GM12878 (cell line): ENCODE measurements around the gene GRAMD2B. TPM values are rescaled to one million over a fixed set of nuclear protein-coding genes. Genes with fewer than 3 reads are reported as not detected.

Source experiments
- BCL11A ChIP-seq: IDR thresholded peaks from 2 replicates; pipeline ENCODE4 v1.6.1; 2011; ENCODE audit warnings: low read depth, low read length
- ESRRA ChIP-seq: IDR thresholded peaks from 2 replicates; pipeline ENCODE4 v1.6.1; 2012; ENCODE audit warnings: mild to moderate bottlenecking, low read length, improper control_type of control experiment
- GABPA ChIP-seq: IDR thresholded peaks from 2 replicates; pipeline ENCODE4 v1.6.1; 2014; ENCODE audit warnings: antibody characterized with exemption, low read depth, mild to moderate bottlenecking, inconsistent platforms
- MTA2 ChIP-seq: fragments of 450-650 bp; IDR thresholded peaks from 2 replicates; pipeline ENCODE4 v1.6.1; 2016; ENCODE audit warnings: low read depth, mild to moderate bottlenecking, moderate library complexity
- MTA3 ChIP-seq: IDR thresholded peaks from 2 replicates; pipeline ENCODE4 v1.6.1; 2012; ENCODE audit warnings: low read length, inconsistent platforms, borderline replicate concordance
- NFYB ChIP-seq: IDR thresholded peaks from 2 replicates; pipeline ENCODE4 v1.6.1; 2011; ENCODE audit warnings: low read depth, mild to moderate bottlenecking, low read length, improper control_type of control experiment, moderate library complexity; ENCODE audit not compliant: insufficient read depth
- PAX5 ChIP-seq: IDR thresholded peaks from 2 replicates; pipeline ENCODE4 v1.6.1; 2011; ENCODE audit warnings: low read depth, low read length, borderline replicate concordance
- POLR2AphosphoS2 ChIP-seq: IDR thresholded peaks from 2 replicates; pipeline ENCODE4 v1.6.1; 2011; ENCODE audit warnings: low read depth, mild to moderate bottlenecking, low read length, improper control_type of control experiment, moderate library complexity
- RAD51 ChIP-seq: fragments of 450-650 bp; IDR thresholded peaks from 2 replicates; pipeline ENCODE4 v1.6.1; 2016; ENCODE audit warnings: moderate library complexity, mild to moderate bottlenecking, inconsistent platforms
- RB1 ChIP-seq: fragments of 450-650 bp; formaldehyde crosslinking; IDR thresholded peaks from 2 replicates; pipeline ENCODE4 v1.6.1; 2017; ENCODE audit warnings: mild to moderate bottlenecking, borderline replicate concordance
- RBBP5 ChIP-seq: fragments of 200-600 bp; sonication (generic); conservative IDR thresholded peaks from 2 replicates; pipeline ENCODE4 v1.6.1; 2016
- RFX5 ChIP-seq: IDR thresholded peaks from 2 replicates; pipeline ENCODE4 v1.6.1; 2011; ENCODE audit warnings: low read depth, low read length, improper control_type of control experiment
- SIX5 ChIP-seq: IDR thresholded peaks from 2 replicates; pipeline ENCODE4 v1.6.1; 2011; ENCODE audit warnings: mild to moderate bottlenecking, low read depth, low read length, moderate library complexity; ENCODE audit not compliant: severe bottlenecking
- SP1 ChIP-seq: IDR thresholded peaks from one replicate; pipeline ENCODE4 v1.6.1; 2011; ENCODE audit warnings: low read depth, low read length
- SRF ChIP-seq, 2 experiments: IDR thresholded peaks; 2 replicates each; pipeline ENCODE4 v1.6.1; 2011; ENCODE audit warnings: low read depth in 2 of 2, low read length in 2 of 2, mild to moderate bottlenecking in 1 of 2, moderate library complexity in 1 of 2
- STAT3 ChIP-seq: IDR thresholded peaks from 2 replicates; pipeline ENCODE4 v1.6.1; 2011; ENCODE audit warnings: low read depth, low read length, improper control_type of control experiment
- TCF12 ChIP-seq: IDR thresholded peaks from 2 replicates; pipeline ENCODE4 v1.6.1; 2011; ENCODE audit warnings: low read depth, mild to moderate bottlenecking, low read length
- TCF3 ChIP-seq: IDR thresholded peaks from 2 replicates; pipeline ENCODE4 v1.6.1; 2012; ENCODE audit warnings: low read depth, mild to moderate bottlenecking, low read length, borderline replicate concordance; ENCODE audit not compliant: insufficient read depth
- YBX1 ChIP-seq: fragments of 450-650 bp; IDR thresholded peaks from 2 replicates; pipeline ENCODE4 v1.6.1; 2016; ENCODE audit warnings: antibody characterized with exemption
- YY1 ChIP-seq: IDR thresholded peaks from 2 replicates; pipeline ENCODE4 v1.6.1; 2011; ENCODE audit warnings: low read depth, mild to moderate bottlenecking, low read length
- ZNF384 ChIP-seq: IDR thresholded peaks from 2 replicates; pipeline ENCODE4 v1.6.1; 2012; ENCODE audit warnings: low read depth, mild to moderate bottlenecking, low read length, improper control_type of control experiment, borderline replicate concordance
- polyA plus RNA-seq, 11 experiments: library from polyadenylated mRNA; depleted of rRNA in 4 of 11; unstranded in 6 of 11; stranded (reverse) in 5 of 11; fragments of >200 nt; fragmentation: Nextera tagmentation in 4 of 11; fragmentation: Illumina TruSeq in 1 of 11; extraction: Ambion mirVana in 4 of 11; extraction: Trizol in 1 of 11; gene quantifications; 1 replicate in 1 of 11; 2 replicates in 10 of 11; pipeline versions ENCODE4 v1.2.1 to v1.2.3, GENCODE V29; 2011 to 2016; ENCODE audit warnings: inconsistent platforms in 2 of 11, missing spikeins in 2 of 11, low read depth in 1 of 11
- total RNA-seq, 4 experiments: library from RNA; depleted of rRNA in 3 of 4; stranded (reverse); fragments of >200 nt in 3 of 4; fragmentation: Illumina TruSeq in 1 of 4; extraction: Trizol in 1 of 4; gene quantifications; 2 replicates each; pipeline versions ENCODE4 v1.2.1 to v1.2.3, GENCODE V29; 2013 to 2021
- TF ChIP-seq, protein P1 (sequence below): fragments of 450-650 bp; IDR thresholded peaks from 2 replicates; pipeline ENCODE4 v1.6.1; 2017; ENCODE audit warnings: mild to moderate bottlenecking, low read depth, inconsistent platforms; ENCODE audit not compliant: poor library complexity, severe bottlenecking
- TF ChIP-seq, protein P2 (sequence below): IDR thresholded peaks from 2 replicates; pipeline ENCODE4 v1.6.1; 2012; ENCODE audit warnings: low read depth, low read length, improper control_type of control experiment
- TF ChIP-seq, protein P3 (sequence below): IDR thresholded peaks from 2 replicates; pipeline ENCODE4 v1.6.1; 2012; ENCODE audit warnings: low read depth, low read length, improper control_type of control experiment
- TF ChIP-seq, protein P4 (sequence below): fragments of 450-650 bp; IDR thresholded peaks from 2 replicates; pipeline ENCODE4 v1.6.1; 2017; ENCODE audit warnings: mild to moderate bottlenecking, moderate library complexity

Gene GRAMD2B
- total and polyA plus RNA-seq, 10 of the 15 experiments (the other 5 are each of a cell fraction or from before 2014, with no cell fraction given), result 1.9 to 21.5 (median 8.4) TPM

DNA sequence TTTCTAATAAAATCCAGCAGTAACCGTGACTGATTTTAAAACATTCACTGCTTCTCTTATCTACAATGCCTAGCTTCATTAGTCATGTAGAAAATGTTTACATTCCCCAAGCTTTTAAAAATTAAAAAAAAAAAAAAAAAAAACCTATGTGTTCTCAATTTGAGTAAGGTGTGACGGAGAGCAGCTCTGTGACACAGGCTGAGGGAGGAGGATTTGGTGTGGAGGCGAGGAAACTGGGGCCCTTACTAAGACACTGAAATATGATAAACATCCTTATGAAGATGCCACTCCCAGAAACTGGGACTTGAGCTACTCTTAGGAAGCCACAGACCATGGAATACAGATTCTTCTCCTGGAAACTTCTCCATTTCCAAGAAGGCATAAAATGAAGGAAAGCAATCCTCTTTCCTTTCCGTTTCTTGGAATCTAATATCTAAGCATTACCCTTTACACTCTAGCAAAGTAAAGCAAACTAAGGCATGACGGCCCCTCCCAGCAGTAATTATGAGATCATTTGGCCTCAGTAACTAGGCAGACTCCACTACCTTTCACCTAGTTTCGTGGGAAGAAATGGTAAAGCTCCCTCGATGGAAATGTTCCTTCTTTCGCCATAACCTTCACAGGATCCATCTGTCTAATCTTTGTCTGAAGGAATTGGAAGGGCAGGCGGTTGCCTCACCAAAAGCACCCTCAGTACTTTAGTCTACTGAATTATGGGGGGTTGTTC lies 23.5 kb downstream of the GRAMD2B start (continued):
- TF ChIP-seq, protein P1, sequence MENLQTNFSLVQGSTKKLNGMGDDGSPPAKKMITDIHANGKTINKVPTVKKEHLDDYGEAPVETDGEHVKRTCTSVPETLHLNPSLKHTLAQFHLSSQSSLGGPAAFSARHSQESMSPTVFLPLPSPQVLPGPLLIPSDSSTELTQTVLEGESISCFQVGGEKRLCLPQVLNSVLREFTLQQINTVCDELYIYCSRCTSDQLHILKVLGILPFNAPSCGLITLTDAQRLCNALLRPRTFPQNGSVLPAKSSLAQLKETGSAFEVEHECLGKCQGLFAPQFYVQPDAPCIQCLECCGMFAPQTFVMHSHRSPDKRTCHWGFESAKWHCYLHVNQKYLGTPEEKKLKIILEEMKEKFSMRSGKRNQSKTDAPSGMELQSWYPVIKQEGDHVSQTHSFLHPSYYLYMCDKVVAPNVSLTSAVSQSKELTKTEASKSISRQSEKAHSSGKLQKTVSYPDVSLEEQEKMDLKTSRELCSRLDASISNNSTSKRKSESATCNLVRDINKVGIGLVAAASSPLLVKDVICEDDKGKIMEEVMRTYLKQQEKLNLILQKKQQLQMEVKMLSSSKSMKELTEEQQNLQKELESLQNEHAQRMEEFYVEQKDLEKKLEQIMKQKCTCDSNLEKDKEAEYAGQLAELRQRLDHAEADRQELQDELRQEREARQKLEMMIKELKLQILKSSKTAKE, result no peak
- no peak for TF ChIP-seq SP1
- no peak for TF ChIP-seq RFX5
- TF ChIP-seq MTA3, result no peak
- TF ChIP-seq, protein P2, sequence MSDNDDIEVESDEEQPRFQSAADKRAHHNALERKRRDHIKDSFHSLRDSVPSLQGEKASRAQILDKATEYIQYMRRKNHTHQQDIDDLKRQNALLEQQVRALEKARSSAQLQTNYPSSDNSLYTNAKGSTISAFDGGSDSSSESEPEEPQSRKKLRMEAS, result no peak
- TF ChIP-seq POLR2AphosphoS2, result no peak
- TF ChIP-seq MTA2, result peak; percentile 58; the same call in 1 of the 2 replicates
- no peak for TF ChIP-seq ESRRA
- TF ChIP-seq SIX5, result no peak
- TF ChIP-seq TCF12, result no peak
- no peak for TF ChIP-seq NFYB
- TF ChIP-seq, protein P3, sequence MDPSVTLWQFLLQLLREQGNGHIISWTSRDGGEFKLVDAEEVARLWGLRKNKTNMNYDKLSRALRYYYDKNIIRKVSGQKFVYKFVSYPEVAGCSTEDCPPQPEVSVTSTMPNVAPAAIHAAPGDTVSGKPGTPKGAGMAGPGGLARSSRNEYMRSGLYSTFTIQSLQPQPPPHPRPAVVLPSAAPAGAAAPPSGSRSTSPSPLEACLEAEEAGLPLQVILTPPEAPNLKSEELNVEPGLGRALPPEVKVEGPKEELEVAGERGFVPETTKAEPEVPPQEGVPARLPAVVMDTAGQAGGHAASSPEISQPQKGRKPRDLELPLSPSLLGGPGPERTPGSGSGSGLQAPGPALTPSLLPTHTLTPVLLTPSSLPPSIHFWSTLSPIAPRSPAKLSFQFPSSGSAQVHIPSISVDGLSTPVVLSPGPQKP, result no peak
- no peak for TF ChIP-seq RB1
- TF ChIP-seq YY1, result no peak
- no peak for TF ChIP-seq TCF3
- no peak for TF ChIP-seq RBBP5
- no peak for TF ChIP-seq GABPA
- no peak for TF ChIP-seq SRF (IDR thresholded peaks at IDR 0.05; ENCODE audit: low read depth in 2 of 2, low read length in 2 of 2)
- TF ChIP-seq PAX5, result no peak
- TF ChIP-seq BCL11A, result no peak
- no peak for TF ChIP-seq STAT3
- TF ChIP-seq, protein P4, sequence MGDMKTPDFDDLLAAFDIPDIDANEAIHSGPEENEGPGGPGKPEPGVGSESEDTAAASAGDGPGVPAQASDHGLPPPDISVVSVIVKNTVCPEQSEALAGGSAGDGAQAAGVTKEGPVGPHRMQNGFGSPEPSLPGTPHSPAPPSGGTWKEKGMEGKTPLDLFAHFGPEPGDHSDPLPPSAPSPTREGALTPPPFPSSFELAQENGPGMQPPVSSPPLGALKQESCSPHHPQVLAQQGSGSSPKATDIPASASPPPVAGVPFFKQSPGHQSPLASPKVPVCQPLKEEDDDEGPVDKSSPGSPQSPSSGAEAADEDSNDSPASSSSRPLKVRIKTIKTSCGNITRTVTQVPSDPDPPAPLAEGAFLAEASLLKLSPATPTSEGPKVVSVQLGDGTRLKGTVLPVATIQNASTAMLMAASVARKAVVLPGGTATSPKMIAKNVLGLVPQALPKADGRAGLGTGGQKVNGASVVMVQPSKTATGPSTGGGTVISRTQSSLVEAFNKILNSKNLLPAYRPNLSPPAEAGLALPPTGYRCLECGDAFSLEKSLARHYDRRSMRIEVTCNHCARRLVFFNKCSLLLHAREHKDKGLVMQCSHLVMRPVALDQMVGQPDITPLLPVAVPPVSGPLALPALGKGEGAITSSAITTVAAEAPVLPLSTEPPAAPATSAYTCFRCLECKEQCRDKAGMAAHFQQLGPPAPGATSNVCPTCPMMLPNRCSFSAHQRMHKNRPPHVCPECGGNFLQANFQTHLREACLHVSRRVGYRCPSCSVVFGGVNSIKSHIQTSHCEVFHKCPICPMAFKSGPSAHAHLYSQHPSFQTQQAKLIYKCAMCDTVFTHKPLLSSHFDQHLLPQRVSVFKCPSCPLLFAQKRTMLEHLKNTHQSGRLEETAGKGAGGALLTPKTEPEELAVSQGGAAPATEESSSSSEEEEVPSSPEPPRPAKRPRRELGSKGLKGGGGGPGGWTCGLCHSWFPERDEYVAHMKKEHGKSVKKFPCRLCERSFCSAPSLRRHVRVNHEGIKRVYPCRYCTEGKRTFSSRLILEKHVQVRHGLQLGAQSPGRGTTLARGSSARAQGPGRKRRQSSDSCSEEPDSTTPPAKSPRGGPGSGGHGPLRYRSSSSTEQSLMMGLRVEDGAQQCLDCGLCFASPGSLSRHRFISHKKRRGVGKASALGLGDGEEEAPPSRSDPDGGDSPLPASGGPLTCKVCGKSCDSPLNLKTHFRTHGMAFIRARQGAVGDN, result no peak
- TF ChIP-seq RAD51, result no peak
- TF ChIP-seq YBX1, result no peak
- peak; percentile 84 for TF ChIP-seq ZNF384
